Neural progenitor cell (in vitro differentiated cells): ENCODE measurements around the gene LDLRAD4.

Experiments used
- CTCF ChIP-seq: fragments of 200-600 bp; sonication (generic); IDR thresholded peaks from 2 replicates; pipeline ENCODE4 v1.5.1; 2017; ENCODE audit warnings: antibody characterized with exemption, mild to moderate bottlenecking
- EZH2 ChIP-seq: fragments of 200-600 bp; sonication (generic); IDR thresholded peaks from 2 replicates; pipeline ENCODE4 v1.6.1; 2017; ENCODE audit warnings: antibody characterized with exemption, mild to moderate bottlenecking, moderate library complexity

- TF ChIP-seq EZH2 (no peak), CTCF (no peak)
Measured at GRCh38 chr18:13577091-13577697, 358.6 kb downstream of the LDLRAD4 start.
